ENCODE results near the gene BCL2.

Gene BCL2

DNA sequence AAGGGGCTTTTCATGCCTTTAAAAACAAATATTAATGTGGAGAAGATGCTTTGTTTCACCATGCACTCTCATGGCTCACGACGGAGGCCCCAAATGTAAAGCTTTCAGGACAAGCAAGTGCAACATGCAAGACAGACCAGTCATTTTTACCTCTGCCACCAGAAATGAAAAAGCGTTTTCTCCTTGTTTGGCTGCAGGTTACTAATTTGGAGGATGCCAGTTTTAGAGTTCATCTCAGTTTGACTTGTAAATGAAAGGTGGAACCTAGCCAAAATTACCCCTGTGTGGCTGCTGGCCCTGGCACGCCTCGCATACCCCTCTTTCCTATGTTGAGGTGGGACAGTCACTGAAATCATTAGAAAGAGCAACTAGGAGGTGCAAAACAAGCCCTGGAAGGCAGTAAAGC, 138.6 kb downstream of the BCL2 start:
- DNase-seq (ENCODE audit: low read depth), result no peak

DNA sequence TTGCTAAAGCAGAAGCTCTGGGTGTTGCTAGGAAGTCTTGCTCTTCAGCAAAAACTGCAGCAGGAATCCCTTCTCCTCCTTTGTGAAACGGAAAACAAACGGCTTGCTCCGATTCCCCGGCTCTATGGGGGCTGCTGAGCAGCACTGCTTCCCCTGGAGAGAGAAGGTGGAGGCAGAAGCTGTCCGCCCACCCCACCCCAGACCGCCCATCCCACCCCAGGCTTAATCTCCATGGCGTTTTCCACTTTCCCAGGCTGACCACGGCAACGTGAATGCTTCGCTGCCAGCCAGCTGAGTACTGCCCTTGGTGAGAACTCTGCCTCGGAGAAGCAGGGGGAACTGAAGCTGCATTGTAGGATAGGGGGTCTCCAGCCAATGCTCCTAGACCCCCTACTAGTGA, 139.2 kb downstream of the BCL2 start:
- DNase-seq (ENCODE audit: low read depth), result no peak

DNA sequence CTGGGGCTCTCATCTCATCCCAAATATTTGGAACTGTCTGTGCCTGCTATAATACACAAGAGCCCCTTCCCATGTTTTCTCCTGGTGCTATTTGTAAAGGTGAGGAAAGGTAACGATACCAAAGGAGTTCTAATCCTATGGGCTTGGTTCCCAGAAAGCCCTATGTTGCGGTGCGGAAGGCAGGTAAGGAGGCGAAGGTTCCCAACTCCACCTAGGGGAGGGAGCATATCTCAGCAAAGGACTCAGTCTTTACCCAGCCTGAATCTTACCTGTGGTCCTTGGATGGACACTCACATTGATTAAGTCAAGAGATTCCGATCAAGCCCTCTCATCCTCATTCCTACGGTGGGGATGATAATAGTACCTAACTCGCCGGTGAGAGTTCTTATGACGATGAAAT, 140.1 kb downstream of the BCL2 start:
- DNase-seq (ENCODE audit: low read depth), result no peak

DNA sequence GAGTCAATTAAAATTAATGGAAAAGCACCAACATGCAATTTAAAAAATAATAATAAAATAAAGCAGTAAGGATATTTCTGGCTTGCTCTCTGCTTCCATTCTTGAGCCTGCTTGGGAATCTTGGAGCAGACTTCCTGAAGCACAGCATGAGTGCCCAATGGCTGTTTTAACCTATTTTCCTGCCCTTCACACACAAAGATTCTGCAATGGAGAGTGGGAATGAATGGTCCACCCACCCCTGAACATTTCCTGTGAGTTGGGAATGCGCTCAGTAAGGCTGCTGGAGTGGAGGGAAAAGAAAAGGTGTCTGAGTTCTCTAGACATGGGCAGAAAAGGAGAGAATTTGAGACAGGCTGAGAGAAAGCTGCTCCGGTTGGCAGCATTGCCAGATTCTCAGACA, 140.6 kb downstream of the BCL2 start:
- DNase-seq (ENCODE audit: low read depth), result no peak

DNA sequence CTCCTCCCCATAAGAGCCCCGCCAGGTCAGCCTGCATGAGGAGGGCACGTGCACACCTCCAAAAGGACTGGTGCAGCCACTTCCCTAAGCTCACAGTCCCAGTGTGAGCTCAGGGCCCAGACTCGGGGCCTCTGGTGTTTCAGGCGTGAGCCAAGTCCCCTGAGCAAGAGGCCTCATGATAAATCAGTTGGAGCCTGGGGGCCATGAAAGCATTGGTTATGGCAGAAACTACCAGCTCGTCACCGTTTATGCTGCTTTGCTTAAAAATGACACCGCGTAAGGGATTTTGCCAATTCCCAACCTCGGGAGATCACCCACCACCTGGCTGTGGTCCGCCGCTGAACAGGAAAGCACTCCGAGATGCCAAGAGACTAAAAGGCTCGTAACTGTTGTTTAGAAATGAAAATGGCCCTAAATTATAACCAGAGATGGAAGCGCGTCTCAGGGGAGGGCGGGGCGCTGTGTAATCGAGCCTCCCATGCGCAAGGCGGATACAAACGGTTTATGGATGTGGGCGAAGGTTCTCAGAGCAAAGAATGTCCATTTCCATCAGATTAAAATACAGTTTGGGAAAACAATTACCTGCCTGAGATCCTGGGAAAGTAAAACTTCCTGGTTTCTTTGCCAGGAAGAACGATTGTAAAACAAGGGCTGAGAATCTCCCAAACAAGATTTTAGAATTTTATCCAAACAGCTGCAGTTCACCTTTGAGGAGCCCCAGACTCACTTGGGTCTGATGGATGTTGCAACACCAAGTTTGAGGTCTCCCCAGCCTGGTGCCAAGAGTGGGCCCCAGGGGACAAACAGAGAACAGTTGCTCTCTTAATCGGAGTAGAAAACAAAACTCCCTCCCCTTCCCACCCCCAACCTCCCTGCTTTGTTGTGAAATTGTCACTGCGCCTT, 141.4 kb downstream of the BCL2 start:
- DNase-seq (ENCODE audit: low read depth), result no peak

DNA sequence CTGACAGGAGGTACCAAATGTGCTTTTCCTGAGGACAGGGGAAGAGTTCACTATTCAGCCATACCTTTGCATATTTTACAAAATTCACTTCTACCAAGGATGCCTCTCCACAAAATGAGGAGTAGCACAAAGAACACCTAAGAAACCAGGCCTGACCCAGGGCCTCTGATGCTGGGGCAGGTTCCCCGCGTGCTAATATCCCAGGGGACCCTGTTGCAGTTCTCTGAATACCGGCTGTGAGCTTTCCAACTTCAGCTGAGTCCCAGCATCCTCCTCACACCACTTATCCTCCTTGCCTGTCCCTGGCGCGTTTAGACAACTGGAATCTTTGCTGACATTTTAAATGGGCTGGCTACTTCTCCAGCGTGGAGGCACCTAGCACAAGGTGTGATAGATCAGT, 142.3 kb downstream of the BCL2 start:
- DNase-seq (ENCODE audit: low read depth), result no peak

DNA sequence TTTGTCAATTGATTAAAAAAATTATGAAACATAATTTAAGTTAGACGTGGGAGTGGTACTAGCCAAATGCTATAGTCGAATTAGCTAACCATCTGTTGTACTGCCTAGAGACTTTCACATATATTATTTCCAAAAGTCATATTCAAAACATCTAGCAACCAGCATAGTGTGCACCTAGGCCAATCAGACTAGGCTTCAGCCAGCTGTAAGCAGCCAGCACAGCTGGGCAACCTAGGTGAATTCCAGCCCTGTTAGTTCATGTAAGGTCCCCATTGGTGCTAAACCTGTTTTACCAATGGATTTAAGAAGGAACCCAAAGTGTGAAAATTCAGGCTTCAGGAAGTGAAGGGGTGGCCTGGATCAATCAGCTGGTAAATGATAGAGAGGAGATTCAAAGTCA, 144.3 kb downstream of the BCL2 start:
- DNase-seq (ENCODE audit: low read depth), result no peak

DNA sequence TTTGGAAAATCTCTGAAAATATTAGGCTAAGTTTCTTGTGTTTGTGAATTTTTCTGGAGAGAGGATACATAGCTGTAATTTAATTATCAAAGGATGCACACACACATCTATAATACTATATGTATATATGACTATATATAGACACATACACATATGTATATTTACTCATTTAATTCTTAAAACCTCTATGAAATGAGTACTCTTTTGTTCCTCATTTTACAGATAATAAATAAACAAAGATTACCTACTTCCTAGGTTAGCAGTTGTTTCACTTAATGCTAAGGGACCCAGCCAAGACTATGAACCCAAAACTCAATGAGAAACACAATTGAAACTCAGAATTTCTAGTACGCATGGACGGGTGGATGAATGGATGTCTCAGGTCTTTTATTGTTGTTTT, 145.6 kb downstream of the BCL2 start:
- no peak for DNase-seq (ENCODE audit: low read depth)

DNA sequence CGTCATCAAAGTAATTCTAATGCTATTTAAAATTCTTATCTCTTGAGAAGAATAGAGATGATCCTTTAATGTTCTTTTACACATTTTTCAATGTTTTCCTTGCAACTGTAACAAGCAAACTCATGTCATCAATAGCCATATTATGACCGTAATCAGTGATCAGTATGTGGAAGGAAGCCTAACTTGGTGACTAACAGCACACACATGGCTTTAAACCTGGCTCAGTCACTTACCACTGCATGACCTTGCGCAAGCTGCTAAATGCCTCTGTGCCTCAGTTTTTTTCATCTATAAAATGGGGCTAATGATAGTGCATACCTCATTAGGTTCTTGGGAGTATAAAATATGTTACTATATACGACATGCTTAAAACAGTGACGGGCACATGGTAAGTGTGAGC, 149.7 kb downstream of the BCL2 start:
- DNase-seq (ENCODE audit: low read depth), result no peak

DNA sequence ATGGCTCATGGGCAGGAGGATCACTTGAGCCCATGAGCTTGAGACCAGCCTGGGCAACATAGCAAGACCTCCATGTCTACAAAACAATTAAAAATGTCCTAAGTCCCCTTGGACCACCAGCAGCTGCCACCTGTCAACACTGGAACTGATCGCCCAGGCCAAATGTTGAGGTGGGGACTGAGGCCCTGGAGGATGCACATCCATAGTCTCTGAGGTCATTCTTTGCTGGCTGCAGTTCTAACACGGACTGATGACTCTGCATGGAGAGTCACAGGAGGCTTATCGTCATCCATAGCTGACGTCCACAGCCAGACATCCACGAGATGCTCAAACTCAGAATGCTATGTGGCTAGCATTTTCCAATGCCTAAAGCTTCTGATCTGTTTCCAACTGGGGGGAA, 151.3 kb downstream of the BCL2 start:
- no peak for DNase-seq (ENCODE audit: low read depth)

DNA sequence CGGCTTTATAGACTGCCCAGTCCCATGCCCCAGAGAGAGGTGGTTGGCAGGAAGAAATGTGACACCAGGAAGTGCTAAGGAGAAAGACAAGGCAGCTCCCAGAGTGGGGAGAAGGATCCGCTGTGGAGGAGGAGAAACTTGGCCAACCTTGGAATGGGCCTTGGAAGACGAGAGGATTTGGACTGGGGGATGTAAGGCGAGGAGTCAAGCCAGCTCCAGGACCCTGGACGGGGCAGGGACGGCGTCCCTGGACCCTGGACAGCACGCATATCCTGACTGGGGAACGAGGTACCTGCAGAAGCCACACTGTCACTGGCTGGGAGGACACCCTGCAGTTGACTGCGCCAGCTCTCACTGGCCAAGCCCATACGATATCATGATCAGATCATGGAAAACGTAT, 153.4 kb downstream of the BCL2 start:
- no peak for DNase-seq (ENCODE audit: low read depth)

DNA sequence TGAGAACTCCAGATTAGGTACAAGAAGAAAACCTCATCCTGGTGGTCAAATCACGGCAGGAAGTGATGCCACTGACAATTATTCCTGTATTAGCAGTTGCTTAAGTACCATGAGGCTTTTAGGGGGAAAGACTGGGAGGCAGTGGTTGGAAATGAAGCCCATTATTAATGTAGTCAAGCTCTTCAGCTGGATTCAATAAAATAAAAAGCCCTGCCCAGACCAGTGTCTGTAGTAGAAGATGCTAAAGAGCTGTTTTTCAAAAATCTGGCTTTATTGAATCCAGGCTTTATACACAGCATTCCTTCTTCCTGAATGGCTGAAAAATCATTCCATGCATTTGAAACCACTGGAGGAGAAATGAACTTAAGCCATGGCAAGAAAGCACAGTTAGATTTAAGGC, 155.2 kb downstream of the BCL2 start:
- DNase-seq (ENCODE audit: low read depth), result no peak

DNA sequence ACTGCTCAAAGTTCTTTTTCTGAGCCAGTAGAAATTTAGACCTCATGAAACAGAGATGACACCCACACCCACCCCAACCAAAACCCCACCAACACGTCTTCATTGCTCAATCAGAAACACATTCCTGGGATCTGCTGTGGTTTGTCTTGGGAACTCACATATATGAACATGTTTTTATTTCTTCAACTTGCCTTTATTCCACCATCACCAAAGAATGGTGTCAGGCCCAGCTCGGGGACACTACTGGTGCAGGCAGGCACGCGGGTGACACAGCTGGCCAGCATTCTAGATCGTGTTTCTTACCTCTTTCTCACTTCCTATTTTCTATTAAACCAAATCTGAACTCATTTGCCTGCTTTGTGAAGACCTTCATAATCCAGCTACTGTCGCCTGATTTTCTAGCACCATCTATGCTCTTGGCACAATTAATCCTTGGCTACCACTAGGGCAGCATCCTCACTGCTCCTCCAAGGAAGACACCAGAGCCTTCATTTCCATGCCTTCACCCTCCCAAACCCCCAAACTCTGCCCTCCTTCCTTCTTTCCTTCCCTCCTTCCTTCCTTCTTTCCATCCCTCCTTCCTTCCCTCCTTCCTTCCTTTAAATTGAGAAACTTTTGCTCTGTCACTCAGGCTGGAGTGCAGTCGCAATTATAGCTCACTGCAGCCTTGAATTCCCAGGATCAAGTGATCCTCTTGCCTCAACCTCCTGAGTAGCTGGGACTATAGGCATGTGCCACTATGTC, 157.1 kb downstream of the BCL2 start:
- DNase-seq (ENCODE audit: low read depth), result peak; percentile 63

DNA sequence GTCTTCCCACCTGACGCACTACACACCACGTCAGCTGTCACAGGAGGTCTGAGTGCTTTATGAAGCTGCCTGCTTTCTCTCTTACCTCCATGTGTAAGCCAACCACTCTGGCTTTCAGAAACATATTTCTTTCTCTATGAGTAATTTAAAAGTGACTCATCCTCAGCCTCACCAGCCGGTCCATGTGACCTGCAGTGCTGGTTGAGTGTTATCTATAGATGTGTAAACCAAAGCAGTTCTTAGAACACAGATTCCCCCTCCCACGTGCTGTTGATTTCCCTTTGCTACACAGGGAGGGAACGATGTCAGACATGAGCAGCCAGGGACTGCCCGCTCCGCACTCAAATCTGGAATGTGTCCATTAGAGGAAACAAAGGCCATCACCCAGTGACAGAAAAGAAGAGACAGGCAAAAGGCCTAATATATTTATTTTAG, 157.8 kb downstream of the BCL2 start:
- peak; percentile 96 for DNase-seq (ENCODE audit: low read depth)

DNA sequence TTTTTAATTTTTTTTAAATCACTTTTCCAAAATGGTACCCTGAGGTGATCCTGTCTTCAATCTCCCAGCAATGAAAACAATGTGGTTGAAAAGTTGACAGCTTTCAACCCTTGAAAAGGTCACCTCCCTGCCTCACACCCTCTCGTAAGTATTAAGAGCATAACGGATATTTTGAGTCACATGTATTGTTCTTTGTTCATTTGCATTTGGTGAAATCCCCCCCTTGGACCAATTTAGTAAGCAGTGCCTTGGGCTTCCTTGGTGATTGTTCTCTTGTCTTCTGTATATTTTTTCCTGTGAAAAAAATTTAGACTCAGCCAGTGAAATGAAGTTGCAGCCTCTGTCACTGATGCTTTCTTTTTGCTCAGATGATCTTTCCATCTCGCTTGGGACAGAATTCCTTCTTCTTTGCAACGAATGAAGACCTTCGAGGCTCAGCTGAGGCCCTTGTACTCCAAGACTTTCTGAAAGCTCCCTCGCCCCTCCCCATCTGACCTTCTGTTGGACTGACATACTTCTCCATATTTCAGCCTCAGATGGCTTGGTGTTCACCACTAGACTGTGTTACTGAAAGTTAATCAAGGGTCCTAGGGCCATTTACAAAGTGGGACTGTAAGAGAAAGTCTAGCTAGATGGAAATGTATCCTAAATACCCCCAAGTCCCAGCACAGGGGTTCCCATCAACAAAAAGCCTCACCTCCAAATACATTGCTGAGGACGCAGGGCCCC, 158.4 kb downstream of the BCL2 start:
- DNase-seq (ENCODE audit: low read depth), result no peak

DNA sequence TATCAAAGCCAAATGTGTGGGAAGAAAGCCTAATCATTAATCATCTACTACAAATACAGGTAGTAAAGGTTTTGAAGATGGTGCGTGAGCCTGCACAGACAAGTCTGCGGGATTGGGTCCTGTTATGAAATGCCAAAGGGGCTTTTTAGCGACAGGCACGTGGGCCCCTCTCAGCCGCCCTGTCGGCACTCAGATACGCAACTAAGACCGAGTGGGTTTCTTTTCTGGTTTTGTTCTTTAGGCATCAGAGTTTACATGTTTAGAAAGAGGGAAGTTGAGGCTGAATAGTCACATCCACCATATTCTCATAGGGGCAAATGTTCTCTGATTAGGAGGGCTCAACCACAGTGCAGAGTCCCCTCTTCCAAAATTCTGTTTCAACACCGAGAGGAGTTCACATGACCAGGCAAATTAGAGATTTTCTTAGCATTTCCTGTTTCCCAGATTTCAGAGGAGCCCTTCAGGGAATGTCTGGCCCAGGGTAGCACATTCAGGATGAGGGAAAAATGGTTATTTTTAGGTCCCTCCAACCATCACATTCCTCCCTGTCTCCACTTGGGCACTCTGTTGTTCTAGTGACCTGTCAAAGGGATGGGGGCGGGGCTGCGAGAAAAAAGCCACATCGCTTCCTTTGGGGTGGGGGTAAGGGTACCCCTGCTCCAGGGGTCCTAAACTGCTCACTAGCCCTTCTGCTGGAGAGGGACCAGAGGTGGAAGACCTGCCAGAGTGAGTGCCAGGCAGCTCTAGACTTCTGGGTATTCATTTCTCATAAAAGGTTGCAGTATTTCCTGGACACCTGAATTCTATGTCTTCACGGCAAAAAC, 159.2 kb downstream of the BCL2 start:
- DNase-seq (ENCODE audit: low read depth), result no peak

DNA sequence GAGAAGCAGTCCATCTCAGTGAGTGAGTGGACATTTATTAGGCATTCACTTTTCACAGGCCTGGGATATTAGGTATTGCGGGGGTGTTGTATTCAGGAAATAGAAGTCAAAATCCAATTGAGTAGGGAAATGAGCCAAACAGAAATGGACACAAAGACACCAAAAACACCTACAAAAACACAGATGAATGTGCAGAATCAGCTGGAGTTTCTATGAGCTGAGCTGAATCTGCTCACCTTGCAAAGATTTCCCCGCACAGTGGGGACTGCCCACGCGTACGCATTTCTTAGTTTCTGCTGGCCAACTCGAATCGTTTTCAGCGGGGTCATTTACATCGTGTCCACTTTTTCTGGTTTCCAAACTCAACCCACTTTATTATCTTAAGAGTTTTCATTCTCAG, 160.0 kb downstream of the BCL2 start:
- DNase-seq (ENCODE audit: low read depth), result no peak

DNA sequence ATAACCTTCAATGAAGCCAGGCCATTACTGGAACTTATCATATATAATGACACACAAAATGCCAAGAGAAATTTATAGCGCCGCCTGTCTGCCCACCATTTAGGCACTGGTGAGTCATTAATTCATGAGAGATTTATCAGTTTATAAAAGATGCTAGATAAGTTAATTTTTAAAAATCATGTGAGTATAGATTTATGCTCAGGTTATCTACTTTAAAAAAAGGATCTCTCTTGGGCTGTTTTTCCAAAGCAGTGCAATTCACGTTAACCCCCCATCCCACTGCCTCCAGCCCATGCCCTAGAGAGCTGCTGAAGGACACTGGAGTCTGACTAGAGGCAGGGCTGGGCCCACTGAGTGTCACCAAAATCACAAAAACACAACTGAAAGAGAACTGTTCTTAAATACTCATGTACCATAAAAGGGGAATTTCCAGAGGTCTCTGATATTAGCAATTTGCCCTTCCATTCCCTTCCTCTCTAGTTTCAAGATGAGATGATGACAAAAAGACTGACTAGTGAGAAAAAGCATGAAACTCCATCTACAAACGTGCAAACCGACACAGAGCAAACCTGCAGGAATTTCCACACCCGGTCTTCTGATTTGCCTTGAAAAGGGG, 160.8 kb downstream of the BCL2 start:
- no peak for DNase-seq (ENCODE audit: low read depth)

DNA sequence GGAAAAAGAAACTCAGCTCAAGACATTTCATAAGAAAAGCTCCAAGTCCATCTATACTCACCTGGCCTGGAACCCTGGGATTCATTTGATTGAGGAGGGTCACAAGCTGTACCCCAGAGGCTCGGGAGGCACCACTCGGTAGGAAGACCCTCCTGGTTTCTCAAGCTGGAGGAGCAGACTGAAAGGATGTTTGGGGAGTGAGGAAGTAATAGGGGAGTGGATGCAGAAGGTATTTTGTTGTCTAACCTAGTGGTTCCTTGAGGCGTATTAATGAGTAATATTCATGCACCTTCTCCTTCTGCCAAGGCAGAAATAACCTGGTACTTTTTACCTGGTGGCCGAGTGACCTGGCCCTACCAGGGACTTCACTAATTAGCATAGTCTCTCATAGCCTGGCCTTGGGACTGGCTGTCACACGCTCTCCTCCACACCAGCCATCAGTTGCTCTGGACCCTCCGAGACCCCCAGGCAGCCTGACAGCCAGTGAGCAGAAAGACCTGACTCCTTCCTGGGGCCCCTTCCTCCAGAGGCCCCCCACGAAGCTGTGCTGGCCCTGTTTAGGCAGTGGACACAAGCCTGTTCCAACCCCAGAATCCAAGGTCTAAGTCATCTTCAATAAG, 161.4 kb downstream of the BCL2 start:
- DNase-seq (ENCODE audit: low read depth), result no peak

DNA sequence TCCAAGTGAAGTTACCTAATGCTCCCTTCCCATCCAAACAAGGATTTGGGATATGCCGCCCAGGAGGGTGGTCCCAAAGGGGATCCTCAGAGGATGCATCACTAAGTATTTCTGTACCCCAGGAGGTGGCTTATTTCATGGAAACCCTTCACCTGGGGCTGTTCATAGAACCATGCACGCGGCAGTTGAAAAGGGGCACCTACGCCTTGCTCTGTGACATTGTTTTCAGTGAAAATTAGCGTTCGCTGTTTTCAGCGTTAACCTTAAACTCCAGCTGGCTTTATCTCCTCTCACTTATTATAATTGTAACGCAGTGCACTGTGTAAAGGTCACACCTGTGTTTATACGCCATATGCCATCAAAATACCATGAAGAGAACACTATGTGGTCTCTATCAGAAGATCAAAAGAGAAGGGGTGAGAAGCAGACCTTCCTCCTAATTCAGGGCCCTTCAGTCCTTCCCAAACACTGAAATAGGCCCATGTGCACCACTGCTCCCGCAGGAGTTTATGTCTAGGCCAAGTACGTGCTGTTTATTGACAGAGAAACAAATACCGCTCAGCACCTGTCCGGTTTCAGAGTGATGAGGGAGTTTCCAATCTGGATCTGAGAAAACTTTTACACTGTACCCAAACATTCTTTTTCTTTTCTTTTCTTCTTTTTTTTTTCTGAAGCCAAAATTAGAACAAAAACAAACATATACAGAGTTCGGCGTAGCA, 162.1 kb downstream of the BCL2 start:
- DNase-seq (ENCODE audit: low read depth), result no peak

Measured in iris pigment epithelial cell (primary cell).